Measurements from ENCODE around the gene MPZL3.

The MPZL3 gene

DNA sequence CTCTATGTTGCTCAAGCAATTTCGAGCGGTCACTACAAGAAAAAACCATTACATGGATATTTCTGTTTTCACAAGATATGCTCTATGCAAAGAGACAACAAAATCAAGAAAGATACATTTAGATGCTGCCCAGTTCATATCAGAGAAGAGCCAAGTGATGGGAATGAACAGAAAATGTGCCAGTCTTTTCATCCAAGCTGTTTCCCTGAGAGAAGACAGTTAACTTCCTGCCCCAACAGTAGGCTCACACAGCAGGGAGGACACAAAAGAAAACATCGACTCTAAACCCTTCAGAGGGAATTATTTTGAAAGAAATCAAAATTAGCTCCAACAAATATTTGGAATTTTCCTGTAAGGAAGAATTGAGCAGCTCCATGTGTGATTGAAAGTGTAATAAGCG, 39.0 kb downstream of the MPZL3 start:
- no peak overlapping the region for H3K27ac ChIP-seq
- TF ChIP-seq, protein P1, sequence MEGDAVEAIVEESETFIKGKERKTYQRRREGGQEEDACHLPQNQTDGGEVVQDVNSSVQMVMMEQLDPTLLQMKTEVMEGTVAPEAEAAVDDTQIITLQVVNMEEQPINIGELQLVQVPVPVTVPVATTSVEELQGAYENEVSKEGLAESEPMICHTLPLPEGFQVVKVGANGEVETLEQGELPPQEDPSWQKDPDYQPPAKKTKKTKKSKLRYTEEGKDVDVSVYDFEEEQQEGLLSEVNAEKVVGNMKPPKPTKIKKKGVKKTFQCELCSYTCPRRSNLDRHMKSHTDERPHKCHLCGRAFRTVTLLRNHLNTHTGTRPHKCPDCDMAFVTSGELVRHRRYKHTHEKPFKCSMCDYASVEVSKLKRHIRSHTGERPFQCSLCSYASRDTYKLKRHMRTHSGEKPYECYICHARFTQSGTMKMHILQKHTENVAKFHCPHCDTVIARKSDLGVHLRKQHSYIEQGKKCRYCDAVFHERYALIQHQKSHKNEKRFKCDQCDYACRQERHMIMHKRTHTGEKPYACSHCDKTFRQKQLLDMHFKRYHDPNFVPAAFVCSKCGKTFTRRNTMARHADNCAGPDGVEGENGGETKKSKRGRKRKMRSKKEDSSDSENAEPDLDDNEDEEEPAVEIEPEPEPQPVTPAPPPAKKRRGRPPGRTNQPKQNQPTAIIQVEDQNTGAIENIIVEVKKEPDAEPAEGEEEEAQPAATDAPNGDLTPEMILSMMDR (conservative IDR thresholded peaks at IDR 0.05): no peak
- no peak for TF ChIP-seq ZFX (IDR thresholded peaks at IDR 0.05)

DNA sequence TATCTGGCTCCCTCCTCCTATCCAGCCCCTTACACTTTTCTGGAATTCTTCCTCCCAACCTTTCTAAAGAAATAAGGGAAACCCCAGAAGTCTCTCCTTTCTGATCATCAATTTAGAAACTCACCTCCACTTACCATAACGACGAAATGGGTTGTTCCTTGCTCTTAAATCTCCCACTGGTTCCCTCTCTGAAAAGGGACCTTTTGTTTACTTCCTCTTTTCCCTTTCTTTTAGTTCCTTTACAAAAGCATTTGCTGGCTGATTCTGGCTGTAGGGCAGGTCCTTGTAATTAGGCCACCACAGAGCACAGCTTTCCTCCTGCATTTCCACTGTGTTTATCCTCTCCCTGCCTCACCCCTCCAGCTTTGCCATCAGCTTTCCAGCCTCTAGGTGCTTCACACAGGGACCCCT, 39.4 kb downstream of the MPZL3 start:
- no peak overlapping the region for H3K27ac ChIP-seq
- TF ChIP-seq, protein P1 (conservative IDR thresholded peaks at IDR 0.05): no peak
- TF ChIP-seq ZFX (IDR thresholded peaks at IDR 0.05): no peak

DNA sequence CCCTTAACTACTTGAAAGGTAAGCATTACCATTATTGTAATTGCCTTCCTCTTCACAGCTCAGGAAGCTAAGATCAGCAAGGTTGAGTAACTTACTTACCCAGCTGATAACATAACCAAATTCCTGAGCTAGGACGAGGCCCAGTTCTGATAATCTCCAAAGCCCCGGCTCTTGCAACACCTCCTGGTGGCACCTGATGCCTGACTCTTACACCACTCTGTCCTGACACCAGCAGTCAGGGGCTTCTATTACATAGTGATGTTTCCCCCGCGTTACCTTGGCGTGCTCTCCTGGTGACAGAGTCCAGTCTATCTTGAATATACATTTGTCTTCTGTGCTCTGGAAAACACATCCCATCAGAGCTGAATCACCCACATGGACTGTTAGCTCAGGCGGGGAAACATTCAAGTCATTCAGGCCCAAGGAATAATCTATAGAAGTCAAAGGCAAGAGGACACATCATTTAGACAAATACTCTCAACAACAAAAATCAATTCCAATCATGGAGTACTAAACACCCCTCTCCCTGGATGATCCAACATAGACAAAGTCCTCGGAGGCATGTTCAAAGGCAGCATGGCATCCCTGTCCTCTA, 39.9 kb downstream of the MPZL3 start:
- H3K27ac ChIP-seq: no peak overlapping the region

DNA sequence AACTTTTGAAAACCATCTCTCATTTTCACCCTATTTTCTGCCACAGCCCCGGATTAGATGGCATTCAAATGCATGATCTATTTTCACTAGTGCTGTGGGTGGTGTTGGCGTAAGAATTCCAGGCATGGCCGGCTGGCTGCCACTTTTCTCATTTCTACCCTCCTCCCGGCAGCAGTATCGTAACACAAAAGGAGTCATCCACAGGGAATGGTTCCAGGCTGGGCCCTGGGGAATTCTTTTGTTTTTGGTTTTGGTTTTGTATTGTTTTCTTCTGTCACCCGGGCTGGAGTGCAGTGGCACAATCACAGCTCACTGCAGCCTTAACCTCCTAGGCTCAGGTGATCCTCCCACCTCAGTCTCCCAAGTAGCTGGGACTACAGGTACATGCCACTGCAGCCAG, 41.2 kb downstream of the MPZL3 start:
- H3K27ac ChIP-seq: no peak overlapping the region
- no peak for TF ChIP-seq ZFX (IDR thresholded peaks at IDR 0.05)
- TF ChIP-seq, protein P1 (conservative IDR thresholded peaks at IDR 0.05): no peak

More for the DNA sequence above, 39.9 kb downstream of the MPZL3 start:
- TF ChIP-seq, protein P1 (conservative IDR thresholded peaks at IDR 0.05): no peak
- TF ChIP-seq ZFX (IDR thresholded peaks at IDR 0.05): no peak

DNA sequence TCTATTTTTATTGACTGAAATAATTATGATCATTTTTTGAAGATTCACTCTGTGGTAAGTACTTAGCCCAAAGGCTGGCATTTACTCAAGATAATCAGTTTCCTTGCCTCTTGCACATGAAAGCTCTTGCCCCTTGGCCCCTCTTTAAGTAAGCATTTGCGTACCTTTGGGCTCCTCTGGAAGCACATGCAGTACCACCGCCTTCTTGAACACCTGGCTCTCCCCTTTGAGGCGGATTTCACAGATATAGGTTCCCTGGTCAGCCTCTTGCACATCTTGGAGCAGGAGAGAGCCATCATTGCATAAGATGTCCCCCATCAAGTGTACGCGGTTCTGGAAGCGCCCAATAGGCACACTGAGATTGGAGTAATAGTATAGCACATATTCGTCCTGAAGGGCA, 41.8 kb downstream of the MPZL3 start:
- H3K27ac ChIP-seq: no peak overlapping the region
- no peak for TF ChIP-seq ZFX (IDR thresholded peaks at IDR 0.05)
- TF ChIP-seq, protein P1 (conservative IDR thresholded peaks at IDR 0.05): no peak

DNA sequence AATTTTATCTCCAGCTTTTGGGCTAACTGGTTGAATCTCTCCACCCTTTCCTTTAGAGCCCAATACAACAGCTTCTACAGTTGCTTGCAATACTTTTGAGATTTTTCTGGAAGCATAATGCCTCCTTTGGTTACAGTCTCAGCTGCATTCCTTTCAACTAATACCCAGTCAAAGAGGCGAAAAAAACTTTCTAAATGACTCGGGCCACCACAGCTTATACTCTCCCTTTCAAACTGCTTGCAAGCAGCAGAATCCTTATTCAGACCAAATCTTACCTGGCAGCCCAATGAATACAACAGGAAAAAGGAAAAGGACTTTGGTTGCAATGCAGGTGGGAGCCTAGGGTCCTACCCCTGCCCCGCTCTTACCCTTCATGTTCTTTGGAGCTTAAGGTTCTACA, 43.1 kb downstream of the MPZL3 start:
- TF ChIP-seq ZFX (IDR thresholded peaks at IDR 0.05): no peak
- TF ChIP-seq, protein P1 (conservative IDR thresholded peaks at IDR 0.05): no peak
- no peak overlapping the region for H3K27ac ChIP-seq

DNA sequence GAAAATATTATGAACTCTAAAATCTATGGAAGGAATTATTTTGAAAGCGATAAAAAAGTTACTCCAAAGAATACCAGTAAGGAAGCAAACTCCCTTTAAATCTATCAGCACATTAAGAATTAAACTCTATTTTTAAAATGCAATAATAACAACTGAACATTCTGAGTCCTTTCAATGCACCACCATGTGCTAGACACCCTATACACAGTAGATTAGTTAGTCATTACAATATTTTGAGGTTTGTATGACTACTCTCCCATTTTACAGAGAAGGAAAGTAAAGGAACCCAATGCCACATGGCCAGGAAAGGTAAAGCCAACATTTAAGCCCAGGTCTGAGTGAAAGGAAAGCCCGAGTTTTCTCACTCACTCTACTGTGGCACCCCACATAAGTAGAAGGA, 45.1 kb downstream of the MPZL3 start:
- H3K27ac ChIP-seq: no peak overlapping the region
- TF ChIP-seq, protein P1 (conservative IDR thresholded peaks at IDR 0.05): no peak
- TF ChIP-seq ZFX (IDR thresholded peaks at IDR 0.05): no peak
